Measurements from ENCODE around the gene ITGA11. TPM values are rescaled to one million over a fixed set of nuclear protein-coding genes. Genes with fewer than 3 reads are reported as not detected.

The ITGA11 gene
- total and polyA plus RNA-seq, 2 of the 13 experiments (the other 11 are each of a cell fraction or from before 2014, with no cell fraction given) = not detected

- TF ChIP-seq MLX (CRISPR knock-in tag; IDR thresholded peaks at IDR 0.05) = no peak
- TF ChIP-seq ZNF710 (CRISPR knock-in tag; IDR thresholded peaks at IDR 0.05; ENCODE audit: borderline replicate concordance) = no peak
- TF ChIP-seq SKIL (CRISPR knock-in tag; IDR thresholded peaks at IDR 0.05; ENCODE audit: borderline replicate concordance) = no peak
- TF ChIP-seq ZNF275 (CRISPR knock-in tag; IDR thresholded peaks at IDR 0.05; ENCODE audit: borderline replicate concordance) = no peak
- no peak for TF ChIP-seq ZNF567 (CRISPR knock-in tag; IDR thresholded peaks at IDR 0.05; ENCODE audit: borderline replicate concordance)
- TF ChIP-seq RFX1 (IDR thresholded peaks at IDR 0.05) = no peak
These were observed 31.5 kb upstream of the ITGA11 start (continued) for GRCh38 chr15:68463444-68463843.

- DNase-seq (ENCODE audit: low spot score) = no peak
- in situ Hi-C loops (cut with HindIII; ENCODE audit: extremely low pct_ligation_motif_present, low pct_unique_long_range_greater_than_20kb) = no loop called here
- no peak overlapping the region for H3K4me3 ChIP-seq (replicated peaks in 1 of 3; ENCODE audit: insufficient read depth in 1 of 3, low read depth in 2 of 3, low read length in 3 of 3)
These were observed 28.2 kb upstream of the ITGA11 start for GRCh38 chr15:68460166-68460565.

More at GRCh38 chr15:68460166-68460565, 28.2 kb upstream of the ITGA11 start:
- no peak overlapping the region for H3K9ac ChIP-seq (ENCODE audit: insufficient read depth, low read depth, low read length)
- no TSS peak for BruUV-seq (replicated peaks)
- no peaks in the 10 kb centered on the region for H3K79me2 ChIP-seq (ENCODE audit: insufficient read depth, low read length)
- 3% methylated on average over 2 of the region's 2 CpGs for WGBS (ENCODE audit: low lambda C conversion rate)
- no peak overlapping the region for H2AFZ ChIP-seq (ENCODE audit: low read length)
- H3K27me3 ChIP-seq (ENCODE audit: control insufficient read depth in 1 of 2, insufficient read depth in 2 of 2, low read length in 2 of 2) = no peaks in the 10 kb centered on the region; a peak in 2 of 5 replicates
- no peak overlapping the region for H3K4me2 ChIP-seq (ENCODE audit: low read depth, low read length)
- TF ChIP-seq SP140L (CRISPR knock-in tag; IDR thresholded peaks at IDR 0.05; ENCODE audit: borderline replicate concordance) (no peak), RAD51 (IDR thresholded peaks at IDR 0.05; ENCODE audit: borderline replicate concordance) (no peak), CHCHD3 (CRISPR knock-in tag; IDR thresholded peaks at IDR 0.05) (no peak), ARNTL (CRISPR knock-in tag; IDR thresholded peaks at IDR 0.05) (no peak), MTERF4 (CRISPR knock-in tag; IDR thresholded peaks at IDR 0.05) (no peak), ZNF496 (CRISPR knock-in tag; IDR thresholded peaks at IDR 0.05; ENCODE audit: insufficient replicate concordance) (no peak), ATAD3A (CRISPR knock-in tag; IDR thresholded peaks at IDR 0.05) (no peak), DDIT3 (CRISPR knock-in tag; IDR thresholded peaks at IDR 0.05) (no peak)
- intact Hi-C loops (cut with micrococcal nuclease; ENCODE audit: unreplicated experiment) = no loop called here
- CTCF ChIA-PET (ENCODE audit: low intra/inter-chr PET ratio, low total read pairs) = no interaction called here
- no peaks in the 10 kb centered on the region for H4K20me1 ChIP-seq (ENCODE audit: insufficient read depth, low read length)
- no peak for FAIRE-seq
- H3K4me1 ChIP-seq (ENCODE audit: insufficient read depth, low read length) = no peaks in the 10 kb centered on the region
- H3K36me3 ChIP-seq (replicated peaks in 1 of 2; ENCODE audit: control insufficient read depth in 1 of 2, insufficient read depth in 2 of 2, low read length in 2 of 2) = no peaks in the 10 kb centered on the region
- H3K9me3 ChIP-seq (ENCODE audit: low read length) = no peaks in the 10 kb centered on the region
- ATAC-seq = no peak
- POLR2A ChIA-PET = no interaction called here
- H3K27ac ChIP-seq (ENCODE audit: extremely low read length, insufficient read depth, low read length) = no peak overlapping the region
